IPS-18c (cell line): ENCODE results near the gene BEND5.

ENCODE experiments used
- H3K4me3 ChIP-seq: 2 replicates; pipeline ENCODE4 v1.7.0; 2013; ENCODE audit warnings: low read depth, mild to moderate bottlenecking, low read length, moderate library complexity; ENCODE audit not compliant: insufficient read depth
- H3K9me3 ChIP-seq: one replicate; pipeline ENCODE4 v1.6.1; 2013; ENCODE audit warnings: mild to moderate bottlenecking, low read length, moderate library complexity; ENCODE audit not compliant: control insufficient read depth, insufficient read depth

BEND5 gene

GRCh38 chr1:48739091-48739490, 37.6 kb downstream of the BEND5 start:
- no peaks in the 10 kb centered on the region for H3K9me3 ChIP-seq

GRCh38 chr1:48738356-48738755, 38.3 kb downstream of the BEND5 start:
- no peaks in the 10 kb centered on the region for H3K9me3 ChIP-seq
- H3K4me3 ChIP-seq: no peak overlapping the region

More at GRCh38 chr1:48739091-48739490, 37.6 kb downstream of the BEND5 start:
- H3K4me3 ChIP-seq: no peak overlapping the region

- no peaks in the 10 kb centered on the region for H3K9me3 ChIP-seq
- H3K4me3 ChIP-seq: no peak overlapping the region
Measured at GRCh38 chr1:48735796-48736195, 40.9 kb downstream of the BEND5 start.

- Histone ChIP-seq H3K4me3 (no peak overlapping the region), H3K9me3 (no peaks in the 10 kb centered on the region)
Measured at GRCh38 chr1:48730164-48730910, 46.4 kb downstream of the BEND5 start.

GRCh38 chr1:48728584-48728983, 48.1 kb downstream of the BEND5 start:
- Histone ChIP-seq H3K9me3 (no peaks in the 10 kb centered on the region), H3K4me3 (no peak overlapping the region)

GRCh38 chr1:48726557-48727215, 50.0 kb downstream of the BEND5 start:
- Histone ChIP-seq H3K4me3 (no peak overlapping the region), H3K9me3 (no peaks in the 10 kb centered on the region)

- Histone ChIP-seq H3K4me3 (no peak overlapping the region), H3K9me3 (no peaks in the 10 kb centered on the region)
Measured at GRCh38 chr1:48726139-48726538, 50.6 kb downstream of the BEND5 start.

- Histone ChIP-seq H3K4me3 (no peak overlapping the region), H3K9me3 (no peaks in the 10 kb centered on the region)
Measured at GRCh38 chr1:48725341-48726046, 51.2 kb downstream of the BEND5 start.

GRCh38 chr1:48720929-48721328, 55.8 kb downstream of the BEND5 start:
- H3K4me3 ChIP-seq: no peak overlapping the region

GRCh38 chr1:48718705-48719104, 58.0 kb downstream of the BEND5 start:
- Histone ChIP-seq H3K9me3 (no peaks in the 10 kb centered on the region), H3K4me3 (no peak overlapping the region)

More at GRCh38 chr1:48720929-48721328, 55.8 kb downstream of the BEND5 start:
- no peaks in the 10 kb centered on the region for H3K9me3 ChIP-seq

GRCh38 chr1:48718116-48718630, 58.5 kb downstream of the BEND5 start:
- Histone ChIP-seq H3K4me3 (no peak overlapping the region), H3K9me3 (no peaks in the 10 kb centered on the region)

- Histone ChIP-seq H3K9me3 (no peaks in the 10 kb centered on the region), H3K4me3 (no peak overlapping the region)
Measured at GRCh38 chr1:48717082-48717481, 59.6 kb downstream of the BEND5 start.

- H3K4me3 ChIP-seq: no peak overlapping the region
- H3K9me3 ChIP-seq: no peaks in the 10 kb centered on the region
Measured at GRCh38 chr1:48715921-48716320, 60.8 kb downstream of the BEND5 start.

- H3K9me3 ChIP-seq: no peaks in the 10 kb centered on the region
- H3K4me3 ChIP-seq: no peak overlapping the region
Measured at GRCh38 chr1:48710915-48711314, 65.8 kb downstream of the BEND5 start.

- no peak overlapping the region; the same call in 1 of the 2 replicates for H3K4me3 ChIP-seq
- H3K9me3 ChIP-seq: no peaks in the 10 kb centered on the region
Measured at GRCh38 chr1:48710318-48710717, 66.4 kb downstream of the BEND5 start.

GRCh38 chr1:48704736-48705135, 72.0 kb downstream of the BEND5 start:
- Histone ChIP-seq H3K9me3 (no peaks in the 10 kb centered on the region), H3K4me3 (no peak overlapping the region)

GRCh38 chr1:48701445-48701844, 75.2 kb downstream of the BEND5 start:
- H3K4me3 ChIP-seq: no peak overlapping the region
- no peaks in the 10 kb centered on the region for H3K9me3 ChIP-seq
